ENCODE data around the gene ECHDC1.
A peak's percentile ranks its signal among the peaks of the same experiment; 100 is the strongest.

ECHDC1 gene

DNA sequence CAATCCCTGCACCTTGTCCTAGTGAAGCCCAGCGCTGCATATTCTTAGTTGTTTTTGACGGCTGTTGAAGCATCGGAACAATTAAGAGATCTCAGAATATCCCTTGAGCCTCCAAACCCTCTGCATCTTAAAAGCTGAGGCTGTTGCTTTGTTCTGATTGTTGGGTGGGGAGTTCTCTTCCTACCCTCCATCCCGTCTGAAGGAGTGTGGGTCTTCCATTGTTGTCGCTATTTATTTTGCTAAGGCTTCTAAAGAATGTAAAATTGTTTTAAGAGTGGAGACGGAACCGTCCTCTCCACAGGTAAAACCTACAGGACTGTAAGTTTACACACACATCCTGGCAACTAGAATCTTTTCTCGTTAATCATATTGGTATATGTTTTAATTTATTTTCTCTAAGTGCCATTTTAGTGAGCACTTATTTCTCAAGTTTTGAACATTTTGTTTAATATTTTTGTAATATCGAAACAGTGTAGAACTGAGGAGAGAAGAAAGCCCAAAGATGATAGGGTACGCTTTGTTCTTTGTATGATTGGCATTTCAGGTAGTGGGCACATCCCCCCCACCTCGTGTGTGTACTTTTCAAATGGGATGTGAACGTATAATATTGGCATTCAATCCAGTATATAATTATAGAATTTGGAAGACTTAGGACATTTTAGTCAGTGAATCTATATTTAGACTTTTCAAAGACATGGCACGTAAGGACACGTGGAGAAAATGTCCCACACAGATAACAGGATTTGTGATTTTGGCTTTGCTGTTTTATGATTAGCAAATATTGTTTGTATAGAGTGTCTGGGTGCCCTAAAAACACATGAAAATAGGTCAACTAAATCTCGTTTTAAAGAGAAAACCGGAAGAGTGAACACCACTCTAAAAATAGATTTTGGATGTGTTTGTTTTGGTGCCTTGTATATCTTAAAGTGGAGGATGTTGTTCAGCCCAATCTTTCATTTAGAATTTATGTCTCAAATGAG is 75.5 kb downstream of the ECHDC1 start:
- Histone ChIP-seq H3K27ac (peak overlapping the region; percentile 99 to 100), H3K4me3 (peak overlapping the region; percentile 99)
- TF ChIP-seq, protein P1, sequence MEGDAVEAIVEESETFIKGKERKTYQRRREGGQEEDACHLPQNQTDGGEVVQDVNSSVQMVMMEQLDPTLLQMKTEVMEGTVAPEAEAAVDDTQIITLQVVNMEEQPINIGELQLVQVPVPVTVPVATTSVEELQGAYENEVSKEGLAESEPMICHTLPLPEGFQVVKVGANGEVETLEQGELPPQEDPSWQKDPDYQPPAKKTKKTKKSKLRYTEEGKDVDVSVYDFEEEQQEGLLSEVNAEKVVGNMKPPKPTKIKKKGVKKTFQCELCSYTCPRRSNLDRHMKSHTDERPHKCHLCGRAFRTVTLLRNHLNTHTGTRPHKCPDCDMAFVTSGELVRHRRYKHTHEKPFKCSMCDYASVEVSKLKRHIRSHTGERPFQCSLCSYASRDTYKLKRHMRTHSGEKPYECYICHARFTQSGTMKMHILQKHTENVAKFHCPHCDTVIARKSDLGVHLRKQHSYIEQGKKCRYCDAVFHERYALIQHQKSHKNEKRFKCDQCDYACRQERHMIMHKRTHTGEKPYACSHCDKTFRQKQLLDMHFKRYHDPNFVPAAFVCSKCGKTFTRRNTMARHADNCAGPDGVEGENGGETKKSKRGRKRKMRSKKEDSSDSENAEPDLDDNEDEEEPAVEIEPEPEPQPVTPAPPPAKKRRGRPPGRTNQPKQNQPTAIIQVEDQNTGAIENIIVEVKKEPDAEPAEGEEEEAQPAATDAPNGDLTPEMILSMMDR (IDR thresholded peaks at IDR 0.05): no peak
- DNase-seq (ENCODE audit: low spot score): no peak

DNA sequence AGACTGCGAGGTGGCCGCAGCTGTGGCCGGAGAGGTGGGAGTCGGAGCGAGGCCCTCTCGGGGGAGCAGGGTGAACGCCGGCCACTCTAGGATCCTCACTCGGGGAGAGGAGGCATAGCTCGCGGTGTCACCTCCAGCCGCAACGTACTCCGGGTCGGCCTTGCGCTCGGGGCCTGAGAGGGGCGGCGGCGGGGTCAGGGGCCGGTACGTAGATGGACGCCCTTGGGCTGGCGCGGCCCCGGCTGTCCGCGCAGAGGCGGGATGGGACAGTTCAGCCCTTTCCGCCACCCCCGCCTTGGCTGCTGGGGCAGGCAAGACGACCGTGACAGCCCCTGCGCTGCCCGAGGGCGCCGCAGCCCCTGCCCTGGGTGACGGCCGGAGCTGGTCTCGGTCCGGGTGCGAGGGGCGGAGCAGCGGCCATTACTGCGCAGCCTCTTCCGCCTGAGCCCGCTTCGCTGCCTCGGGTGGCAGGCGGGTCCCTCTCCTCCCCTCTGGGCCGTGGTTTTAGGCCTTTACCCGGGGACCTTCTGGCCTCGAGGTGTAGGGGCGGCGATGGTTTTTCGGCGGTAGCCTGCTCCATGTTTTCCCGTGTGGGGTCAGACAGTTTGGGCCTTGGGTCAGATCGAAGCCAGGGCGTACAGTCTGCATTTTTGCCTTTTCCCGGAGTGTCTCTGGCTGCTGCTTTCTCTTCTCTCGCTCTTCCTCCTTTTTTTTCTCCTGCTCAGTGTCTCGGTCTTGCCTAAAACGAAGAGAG is 76.3 kb downstream of the ECHDC1 start:
- peak; percentile 81 for DNase-seq (ENCODE audit: low spot score)
- Histone ChIP-seq H3K27ac (peak overlapping the region; percentile 99 to 100), H3K4me3 (peak overlapping the region; percentile 99)
- TF ChIP-seq, protein P1 (IDR thresholded peaks at IDR 0.05): no peak

DNA sequence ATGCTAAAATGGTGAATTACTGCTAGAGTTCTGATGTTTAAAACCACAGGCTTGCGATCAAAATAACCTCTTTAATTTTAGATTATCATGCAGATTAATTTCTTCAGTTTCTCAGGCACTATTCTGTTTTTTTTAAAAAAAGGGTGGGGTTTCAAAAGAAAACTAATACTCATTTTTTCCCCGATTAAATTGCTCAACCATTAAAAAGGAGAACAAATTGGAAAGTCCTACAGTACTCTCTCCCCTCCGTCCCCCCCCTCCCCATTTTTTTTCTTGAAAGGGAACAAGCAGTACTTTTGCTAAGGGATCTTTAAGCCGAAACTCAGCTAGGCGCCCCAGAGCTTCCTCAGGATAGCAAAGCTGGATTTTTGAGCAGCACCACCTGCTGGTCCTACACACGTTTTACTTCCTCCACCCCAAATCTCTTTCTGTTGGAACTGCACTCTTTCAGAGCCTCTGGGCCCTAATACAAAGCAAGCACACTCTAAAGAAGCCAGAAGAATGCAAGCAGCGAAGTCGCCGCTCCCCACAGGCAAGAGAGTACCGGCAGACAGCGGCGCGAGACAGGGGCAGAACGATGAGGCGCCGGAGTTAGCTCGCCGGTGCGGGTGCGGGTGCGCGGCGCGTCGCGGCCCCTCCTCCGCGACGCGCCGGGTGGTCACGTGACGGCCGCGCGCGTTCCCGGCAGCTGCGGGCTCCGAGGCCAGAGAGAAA is 77.1 kb downstream of the ECHDC1 start, which contains the start of gene RNF146:
RNF146 (plus strand) TSS at position 687 of the 714 bp plus-strand sequence. CDS start 13,475 bp downstream, outside the sequence.
- TF ChIP-seq, protein P1 (IDR thresholded peaks at IDR 0.05): peak; percentile 65
- H3K27ac ChIP-seq: peak within 1 kb of the TSS; percentile 99 to 100
- peak within 1 kb of the TSS; percentile 99 for H3K4me3 ChIP-seq
- peak; percentile 90 for DNase-seq (ENCODE audit: low spot score)

DNA sequence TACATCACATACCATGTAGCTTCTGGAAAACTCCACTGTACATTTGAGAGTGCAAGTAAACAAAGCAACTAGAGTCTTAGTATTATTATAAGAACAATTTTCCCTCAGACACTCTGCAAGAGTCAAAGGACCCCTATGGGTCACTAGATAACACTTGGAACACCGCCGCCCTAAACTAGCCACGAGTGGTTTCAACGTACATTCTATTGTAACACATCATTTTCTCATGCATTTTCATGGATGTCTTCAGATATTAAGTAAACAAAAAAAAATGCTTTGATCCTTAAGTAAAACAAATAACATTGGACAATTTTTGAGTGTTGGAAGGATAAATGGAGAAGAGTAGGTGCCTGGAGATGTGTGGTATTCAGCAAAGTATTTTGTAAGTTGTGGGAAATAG is 79.9 kb downstream of the ECHDC1 start:
- Histone ChIP-seq H3K27ac (no peak overlapping the region), H3K4me3 (no peak overlapping the region)
- DNase-seq (ENCODE audit: low spot score): no peak
- TF ChIP-seq, protein P1 (IDR thresholded peaks at IDR 0.05): no peak

DNA sequence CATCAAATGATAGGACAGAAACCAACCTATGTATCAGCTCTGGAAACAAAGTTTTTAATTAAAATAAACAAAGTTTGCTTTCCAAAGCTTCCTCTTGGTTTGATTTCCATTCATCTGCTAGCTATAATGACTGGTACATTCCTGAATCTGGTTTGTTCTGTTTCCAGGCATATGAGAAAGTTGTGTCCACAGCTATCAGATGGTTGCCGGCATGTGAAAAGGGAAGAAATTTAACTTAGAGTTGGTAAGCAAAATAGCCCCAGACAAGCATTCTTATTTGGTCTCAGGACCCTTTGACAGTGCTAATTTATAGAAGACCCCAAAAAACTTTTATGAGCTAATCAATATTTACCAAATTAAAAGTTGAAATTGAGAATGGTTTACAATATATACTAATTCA is 80.5 kb downstream of the ECHDC1 start:
- no peak for DNase-seq (ENCODE audit: low spot score)
- TF ChIP-seq, protein P1 (IDR thresholded peaks at IDR 0.05): no peak
- Histone ChIP-seq H3K27ac (no peak overlapping the region), H3K4me3 (no peak overlapping the region)

DNA sequence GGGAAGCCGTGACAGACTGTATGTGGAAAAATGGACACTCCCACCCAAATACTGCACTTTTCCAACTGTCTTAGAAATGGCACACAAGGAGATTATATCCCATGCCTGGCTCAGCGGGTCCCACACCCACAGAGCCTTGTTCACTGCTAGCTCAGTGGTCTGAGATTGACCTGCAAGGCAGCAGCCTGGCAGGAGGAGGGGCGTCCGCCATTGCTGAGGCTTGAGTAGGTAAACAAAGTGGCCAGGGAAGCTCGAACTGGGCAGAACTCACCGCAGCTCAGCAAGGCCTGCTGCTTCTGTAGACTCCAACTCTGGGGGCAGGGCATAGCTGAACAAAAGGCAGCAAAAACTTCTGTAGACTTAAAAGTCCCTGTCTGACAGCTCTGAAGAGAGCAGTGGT is 88.1 kb downstream of the ECHDC1 start:
- no peak for DNase-seq (ENCODE audit: low spot score)
- no peak overlapping the region for H3K27ac ChIP-seq
- TF ChIP-seq, protein P1 (IDR thresholded peaks at IDR 0.05): no peak
- H3K4me3 ChIP-seq: no peak overlapping the region
